IMR-90 (cell line): ENCODE data around the gene ABLIM3. TPM values are rescaled to one million over a fixed set of nuclear protein-coding genes. Genes with fewer than 3 reads are reported as not detected.

Source experiments
- ATAC-seq: fragments of 200-7000 bp; cut with Tn5 transposase; 2 replicates; pipeline ENCODE4 v1.9.1; 2020; ENCODE audit warnings: low read depth, mild to moderate bottlenecking, moderate library complexity
- BruUV-seq: library from RNA; stranded (reverse); fragments of 400-500 nt; replicated peaks from 2 replicates; lab custom pipeline; 2021; lab: Mats Ljungman, UMichigan
- CTCF ChIA-PET: fragments of 300-600 bp; formaldehyde crosslinking; extraction: SDS; loops from one replicate; lab custom pipeline; 2021; ENCODE audit warnings: antibody characterized with exemption; lab: Yijun Ruan, JAX
- POLR2A ChIA-PET: fragments of 300-600 bp; sonication (Branson Sonifier 250); formaldehyde crosslinking; loops from one replicate; lab custom pipeline; 2022; ENCODE audit warnings: antibody characterized with exemption; ENCODE audit not compliant: unreplicated experiment; lab: Charles Lee
- DNase-seq: peaks from one replicate; pipeline ENCODE4 v3.0.0; 2013
- H2AFZ ChIP-seq: replicated peaks from 2 replicates; pipeline ENCODE3; 2013; ENCODE audit warnings: low read length, mild to moderate bottlenecking; ENCODE audit not compliant: poor library complexity
- H2AK5ac ChIP-seq: 2 replicates; pipeline ENCODE4 v1.6.1; 2013; ENCODE audit warnings: low read depth, low read length, inconsistent platforms
- H2AK9ac ChIP-seq: replicated peaks from 2 replicates; pipeline ENCODE3; 2013; ENCODE audit warnings: mild to moderate bottlenecking, low read depth, low read length, moderate library complexity; ENCODE audit not compliant: poor library complexity
- H2BK120ac ChIP-seq: 2 replicates; pipeline ENCODE4 v1.6.1; 2013; ENCODE audit warnings: low read depth, low read length, inconsistent platforms
- H2BK15ac ChIP-seq: 3 replicates; pipeline ENCODE4 v1.6.1; 2013; ENCODE audit warnings: low read depth, low read length, inconsistent platforms
- H2BK20ac ChIP-seq: 2 replicates; pipeline ENCODE4 v1.6.1; 2013; ENCODE audit warnings: low read depth, mild to moderate bottlenecking, inconsistent platforms, low read length, moderate library complexity
- H2BK5ac ChIP-seq: 2 replicates; pipeline ENCODE4 v1.6.1; 2013; ENCODE audit warnings: mild to moderate bottlenecking, low read depth, low read length, inconsistent platforms; ENCODE audit not compliant: poor library complexity, severe bottlenecking
- H3K14ac ChIP-seq: replicated peaks from 2 replicates; pipeline ENCODE4 v1.6.1; 2013; ENCODE audit warnings: low read depth, low read length, inconsistent platforms
- H3K18ac ChIP-seq: 2 replicates; pipeline ENCODE4 v1.6.1; 2013; ENCODE audit warnings: low read depth, low read length, control low read depth
- H3K23ac ChIP-seq: 2 replicates; pipeline ENCODE4 v1.6.1; 2013; ENCODE audit warnings: low read depth, low read length, inconsistent platforms
- H3K27ac ChIP-seq: 2 replicates; pipeline ENCODE4 v1.5.1; 2013; ENCODE audit warnings: mild to moderate bottlenecking, control low read depth, low read length; ENCODE audit not compliant: insufficient read depth
- H3K27me3 ChIP-seq: 2 replicates; pipeline ENCODE4 v1.6.1; 2013; ENCODE audit warnings: low read length; ENCODE audit not compliant: control insufficient read depth, insufficient read depth
- H3K36me3 ChIP-seq: 2 replicates; pipeline ENCODE4 v1.6.1; 2013; ENCODE audit warnings: low read length, mixed read lengths; ENCODE audit not compliant: control insufficient read depth, insufficient read depth
- H3K4ac ChIP-seq: 2 replicates; pipeline ENCODE4 v1.6.1; 2013; ENCODE audit warnings: low read depth, low read length, inconsistent platforms
- H3K4me1 ChIP-seq: 2 replicates; pipeline ENCODE4 v1.6.1; 2013; ENCODE audit warnings: low read length, mixed read lengths; ENCODE audit not compliant: control insufficient read depth, insufficient read depth
- H3K4me2 ChIP-seq: 2 replicates; pipeline ENCODE4 v1.6.1; 2013; ENCODE audit warnings: low read depth, mild to moderate bottlenecking, control low read depth, low read length, moderate library complexity
- H3K4me3 ChIP-seq: 2 replicates; pipeline ENCODE4 v1.5.1; 2013; ENCODE audit warnings: low read depth, mild to moderate bottlenecking, control low read depth, low read length, moderate library complexity; ENCODE audit not compliant: insufficient read depth
- H3K56ac ChIP-seq: 2 replicates; pipeline ENCODE4 v1.6.1; 2013; ENCODE audit warnings: low read length, inconsistent platforms; ENCODE audit not compliant: insufficient read depth; ENCODE audit errors: extremely low read depth
- H3K79me1 ChIP-seq, 2 experiments: 2 replicates each; pipeline ENCODE4 v1.6.1; 2013; ENCODE audit warnings: low read length in 2 of 2, inconsistent platforms in 1 of 2, low read depth in 1 of 2
- H3K9ac ChIP-seq: 2 replicates; pipeline ENCODE4 v1.6.1; 2013; ENCODE audit warnings: low read depth, low read length, control low read depth
- H3K9me1 ChIP-seq: 2 replicates; pipeline ENCODE4 v1.6.1; 2013; ENCODE audit warnings: low read length, inconsistent platforms; ENCODE audit not compliant: insufficient read depth
- H3K9me3 ChIP-seq: 2 replicates; pipeline ENCODE4 v1.6.1; 2013; ENCODE audit warnings: low read length; ENCODE audit not compliant: control insufficient read depth, insufficient read depth
- H4K20me1 ChIP-seq: 2 replicates; pipeline ENCODE4 v1.6.1; 2013; ENCODE audit warnings: low read length, inconsistent platforms; ENCODE audit not compliant: insufficient read depth
- H4K5ac ChIP-seq: 2 replicates; pipeline ENCODE4 v1.6.1; 2013; ENCODE audit warnings: mild to moderate bottlenecking, low read depth, low read length, control low read depth
- H4K8ac ChIP-seq, 2 experiments: 2 replicates each; pipeline ENCODE4 v1.6.1; 2013; ENCODE audit warnings: low read depth in 2 of 2, low read length in 2 of 2, control low read depth in 1 of 2, inconsistent platforms in 1 of 2
- H4K91ac ChIP-seq: 2 replicates; pipeline ENCODE4 v1.6.1; 2013; ENCODE audit warnings: low read depth, low read length, inconsistent platforms; ENCODE audit not compliant: insufficient read depth
- FOS ChIP-seq: fragments of 150-350 bp; IDR thresholded peaks from 2 replicates; pipeline ENCODE4 v1.6.1; 2016; ENCODE audit warnings: low read depth, low read length
- NFE2L2 ChIP-seq: fragments of 150-350 bp; IDR thresholded peaks from 2 replicates; pipeline ENCODE4 v1.6.1; 2016; ENCODE audit warnings: low read depth, mild to moderate bottlenecking, low read length
- RCOR1 ChIP-seq: IDR thresholded peaks from 2 replicates; pipeline ENCODE4 v1.6.1; 2012; ENCODE audit warnings: mild to moderate bottlenecking, low read length, improper control_type of control experiment; ENCODE audit not compliant: insufficient replicate concordance
- WGBS, 2 experiments: methylation state at CpG; one replicate each; pipeline versions ENCODE4 v1.1.5 to v1.1.7; 2013; ENCODE audit warnings: missing lambda C conversion rate in 2 of 2; ENCODE audit not compliant: insufficient read length in 1 of 2; ENCODE audit errors: extremely low coverage in 2 of 2; 5-methylcytosine and 5-hydroxymethylcytosine counted together
- dilution Hi-C: fragments of 300-500 bp; cut with HindIII; formaldehyde crosslinking; loops from one replicate; pipeline ENCODE4 v1.14.3; 2018; ENCODE audit warnings: low sequenced_read_pairs; ENCODE audit not compliant: unreplicated experiment
- in situ Hi-C: fragments of 300-500 bp; cut with MboI; formaldehyde crosslinking; loops from 3 replicates; pipeline ENCODE4 v1.14.3; 2019; ENCODE audit warnings: low sequenced_read_pairs, inconsistent platforms, mixed read lengths
- intact Hi-C: fragments of 100-400 bp; cut with micrococcal nuclease; formaldehyde crosslinking; loops from 2 replicates; pipeline ENCODE4 v1.10.0; 2022
- polyA plus RNA-seq, 3 experiments: library from polyadenylated mRNA; depleted of rRNA; stranded (reverse); fragments of >200 nt; gene quantifications; 2 replicates each; pipeline ENCODE4 v1.2.3, GENCODE V29; 2012; ENCODE audit warnings: low replicate concordance in 1 of 3
- total RNA-seq: library from RNA; depleted of rRNA; stranded (reverse); fragments of >200 nt; gene quantifications from 2 replicates; pipeline ENCODE4 v1.2.3, GENCODE V29; 2012
- TF ChIP-seq, protein P1 (sequence below): fragments of 150-350 bp; IDR thresholded peaks from 2 replicates; pipeline ENCODE4 v1.6.1; 2017; ENCODE audit warnings: mild to moderate bottlenecking, antibody characterized with exemption, low read length, low read depth

ABLIM3 gene
- total and polyA plus RNA-seq, 2 of the 4 experiments (the other 2 are of a cell fraction): 33.3 to 69.9 TPM

DNA sequence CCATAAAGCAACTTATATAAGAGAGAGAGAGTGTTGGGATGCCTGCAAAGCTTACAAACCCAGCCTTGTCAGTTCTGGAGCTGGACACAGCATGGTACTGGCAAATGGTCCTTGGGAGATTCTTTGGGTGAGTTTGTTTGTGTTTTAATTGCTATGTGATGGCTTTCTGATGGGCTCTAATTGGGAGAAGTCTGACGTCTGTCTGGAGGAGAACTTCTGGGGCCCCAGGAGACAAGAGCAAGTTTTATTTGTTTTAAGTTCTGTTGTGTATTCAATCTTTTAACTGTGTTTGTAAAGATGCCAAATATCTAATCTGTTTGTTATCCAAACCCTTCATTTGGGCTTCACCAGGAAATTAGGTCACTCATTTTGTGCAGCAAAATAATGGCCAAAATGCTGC lies 80.0 kb downstream of the ABLIM3 start:
- peak overlapping the region; percentile 92 for H2BK120ac ChIP-seq
- no peak overlapping the region for H2AK9ac ChIP-seq
- DNase-seq: peak; percentile 83
- H2AK5ac ChIP-seq: peak overlapping the region; percentile 85
- H4K8ac ChIP-seq: peak overlapping the region; percentile 20 to 82; a peak in 3 of 4 replicates
- H3K4me1 ChIP-seq: peaks cover 41% of the 10 kb centered on the region
- H3K14ac ChIP-seq: peak overlapping the region; percentile 78; the same call in 1 of the 2 replicates
- WGBS, 2 experiments: 20% methylated on average over 1 of the region's 1 CpG; no CpG with 5 or more reads in 1 of the 2 experiments
- dilution Hi-C loops: no loop called here
- peak overlapping the region; percentile 84 for H3K23ac ChIP-seq
- H3K27me3 ChIP-seq: no peaks in the 10 kb centered on the region
- BruUV-seq: no TSS peak
- H3K4ac ChIP-seq: peak overlapping the region; percentile 94
- POLR2A ChIA-PET: no interaction called here
- H4K91ac ChIP-seq: peak overlapping the region; percentile 96
- ATAC-seq: peak; percentile 64
- no peak overlapping the region for H3K9ac ChIP-seq
- H3K4me3 ChIP-seq: no peak overlapping the region
- H2BK20ac ChIP-seq: peak overlapping the region; percentile 85
- peak overlapping the region; percentile 88 for H3K27ac ChIP-seq
- in situ Hi-C loops: no loop called here
- peak overlapping the region; percentile 4 for H2AFZ ChIP-seq
- H4K20me1 ChIP-seq: peaks cover 3% of the 10 kb centered on the region; the same call in 1 of the 2 replicates
- H3K79me1 ChIP-seq: peaks cover 17 to 47% of the 10 kb centered on the region in 2 experiments; a peak in 3 of 4 replicates
- H3K4me2 ChIP-seq: peak overlapping the region; percentile 71
- peak overlapping the region; percentile 90 for H2BK5ac ChIP-seq
- peak overlapping the region; percentile 98; the same call in 1 of the 2 replicates for H3K18ac ChIP-seq
- intact Hi-C loops: no loop called here
- peaks cover 26% of the 10 kb centered on the region for H3K36me3 ChIP-seq
- H3K9me1 ChIP-seq: peaks cover 49% of the 10 kb centered on the region
- no peaks in the 10 kb centered on the region for H3K9me3 ChIP-seq
- peak overlapping the region; percentile 98 for H4K5ac ChIP-seq
- TF ChIP-seq NFE2L2 (no peak), FOS (no peak), RCOR1 (no peak)
- TF ChIP-seq, protein P1, sequence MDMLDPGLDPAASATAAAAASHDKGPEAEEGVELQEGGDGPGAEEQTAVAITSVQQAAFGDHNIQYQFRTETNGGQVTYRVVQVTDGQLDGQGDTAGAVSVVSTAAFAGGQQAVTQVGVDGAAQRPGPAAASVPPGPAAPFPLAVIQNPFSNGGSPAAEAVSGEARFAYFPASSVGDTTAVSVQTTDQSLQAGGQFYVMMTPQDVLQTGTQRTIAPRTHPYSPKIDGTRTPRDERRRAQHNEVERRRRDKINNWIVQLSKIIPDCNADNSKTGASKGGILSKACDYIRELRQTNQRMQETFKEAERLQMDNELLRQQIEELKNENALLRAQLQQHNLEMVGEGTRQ: no peak
- CTCF ChIA-PET: interaction anchor here (0.6 kb wide), 1 partner anchor 87 kb away, joined by 8 read pairs; no protein-coding TSS in a partner anchor
- H2BK15ac ChIP-seq: peak overlapping the region; percentile 16; the same call in 2 of the 3 replicates
- peak overlapping the region; percentile 44; the same call in 1 of the 2 replicates for H3K56ac ChIP-seq
